ENCODE measurements around the gene DEFB114. TPM values are rescaled to one million over a fixed set of nuclear protein-coding genes. Genes with fewer than 3 reads are reported as not detected.

DEFB114 gene
- not detected for total RNA-seq

- intact Hi-C loops (cut with micrococcal nuclease) = no loop called here
- Mint-ChIP-seq H3K27ac (no peak within 1 kb of the TSS), H3K27me3 (no peaks in the 10 kb centered on the region), H3K9me3 (peaks cover under 1% of the 10 kb centered on the region), H3K36me3 (no peaks in the 10 kb centered on the region), H3K4me1 (ENCODE audit: low read depth) (no peaks in the 10 kb centered on the region), H3K4me3 (no peak within 1 kb of the TSS)
- DNase-seq = no peak
- CTCF ChIA-PET = no interaction called here
- POLR2A ChIA-PET = no interaction called here
These were observed at the start of gene DEFB114 for GRCh38 chr6:49964064-49964463. Gene DEFB114, minus strand, starts transcription at chr6:49964164. Its CDS starts 59 bp downstream, at chr6:49964105.

- H3K36me3 Mint-ChIP-seq = no peaks in the 10 kb centered on the region
- H3K4me1 Mint-ChIP-seq (ENCODE audit: low read depth) = no peaks in the 10 kb centered on the region
- no peak overlapping the region for H3K4me3 Mint-ChIP-seq
- DNase-seq = no peak
- intact Hi-C loops (cut with micrococcal nuclease) = no loop called here
- H3K27me3 Mint-ChIP-seq = no peaks in the 10 kb centered on the region
- H3K9me3 Mint-ChIP-seq = peaks cover 8% of the 10 kb centered on the region
- H3K27ac Mint-ChIP-seq = no peak overlapping the region
- ChIA-PET POLR2A (no interaction called here), CTCF (no interaction called here)
These were observed 43.9 kb upstream of the DEFB114 start for GRCh38 chr6:50007819-50008218.

- Mint-ChIP-seq H3K27ac (no peak overlapping the region), H3K36me3 (no peaks in the 10 kb centered on the region), H3K4me1 (ENCODE audit: low read depth) (no peaks in the 10 kb centered on the region), H3K9me3 (peaks cover 5% of the 10 kb centered on the region), H3K27me3 (no peaks in the 10 kb centered on the region), H3K4me3 (no peak overlapping the region)
- ChIA-PET CTCF (no interaction called here), POLR2A (no interaction called here)
- intact Hi-C loops (cut with micrococcal nuclease) = no loop called here
- no peak for DNase-seq
These were observed 39.2 kb upstream of the DEFB114 start for GRCh38 chr6:50003139-50003538.

GRCh38 chr6:49995278-49995677, 31.3 kb upstream of the DEFB114 start:
- no peak overlapping the region for H3K27ac Mint-ChIP-seq
- H3K36me3 Mint-ChIP-seq = no peaks in the 10 kb centered on the region
- intact Hi-C loops (cut with micrococcal nuclease) = no loop called here
- H3K9me3 Mint-ChIP-seq = peaks cover 2% of the 10 kb centered on the region
- ChIA-PET CTCF (no interaction called here), POLR2A (no interaction called here)
- H3K4me3 Mint-ChIP-seq = no peak overlapping the region
- H3K27me3 Mint-ChIP-seq = no peaks in the 10 kb centered on the region
- DNase-seq = no peak
- no peaks in the 10 kb centered on the region for H3K4me1 Mint-ChIP-seq (ENCODE audit: low read depth)

- Mint-ChIP-seq H3K27me3 (no peaks in the 10 kb centered on the region), H3K4me3 (no peak overlapping the region), H3K36me3 (no peaks in the 10 kb centered on the region), H3K27ac (no peak overlapping the region), H3K9me3 (peaks cover 2% of the 10 kb centered on the region), H3K4me1 (ENCODE audit: low read depth) (no peaks in the 10 kb centered on the region)
- ChIA-PET CTCF (no interaction called here), POLR2A (no interaction called here)
- intact Hi-C loops (cut with micrococcal nuclease) = no loop called here
- no peak for DNase-seq
These were observed 24.9 kb upstream of the DEFB114 start for GRCh38 chr6:49988900-49989299.

- Mint-ChIP-seq H3K4me3 (no peak overlapping the region), H3K27ac (no peak overlapping the region), H3K27me3 (no peaks in the 10 kb centered on the region), H3K9me3 (peaks cover under 1% of the 10 kb centered on the region), H3K36me3 (no peaks in the 10 kb centered on the region), H3K4me1 (ENCODE audit: low read depth) (no peaks in the 10 kb centered on the region)
- CTCF ChIA-PET = no interaction called here
- intact Hi-C loops (cut with micrococcal nuclease) = no loop called here
- POLR2A ChIA-PET = no interaction called here
- no peak for DNase-seq
These were observed 23.8 kb upstream of the DEFB114 start for GRCh38 chr6:49987749-49988148.

GRCh38 chr6:49986551-49986950, 22.6 kb upstream of the DEFB114 start:
- Mint-ChIP-seq H3K4me1 (ENCODE audit: low read depth) (no peaks in the 10 kb centered on the region), H3K4me3 (no peak overlapping the region), H3K36me3 (no peaks in the 10 kb centered on the region), H3K27ac (no peak overlapping the region), H3K27me3 (no peaks in the 10 kb centered on the region), H3K9me3 (peaks cover 8% of the 10 kb centered on the region)
- DNase-seq = no peak
- intact Hi-C loops (cut with micrococcal nuclease) = no loop called here
- CTCF ChIA-PET = no interaction called here
- POLR2A ChIA-PET = no interaction called here

GRCh38 chr6:49982046-49982445, 18.1 kb upstream of the DEFB114 start:
- H3K36me3 Mint-ChIP-seq = no peaks in the 10 kb centered on the region
- intact Hi-C loops (cut with micrococcal nuclease) = no loop called here
- CTCF ChIA-PET = no interaction called here

GRCh38 chr6:49980898-49981297, 16.9 kb upstream of the DEFB114 start:
- Mint-ChIP-seq H3K27me3 (no peaks in the 10 kb centered on the region), H3K4me3 (no peak overlapping the region), H3K9me3 (peaks cover 10% of the 10 kb centered on the region), H3K4me1 (ENCODE audit: low read depth) (peaks cover 5% of the 10 kb centered on the region), H3K27ac (no peak overlapping the region), H3K36me3 (no peaks in the 10 kb centered on the region)
- DNase-seq = no peak
- POLR2A ChIA-PET = no interaction called here
- CTCF ChIA-PET = no interaction called here
- intact Hi-C loops (cut with micrococcal nuclease) = no loop called here

More at GRCh38 chr6:49982046-49982445, 18.1 kb upstream of the DEFB114 start:
- H3K4me1 Mint-ChIP-seq (ENCODE audit: low read depth) = peaks cover 5% of the 10 kb centered on the region
- POLR2A ChIA-PET = no interaction called here
- no peak overlapping the region for H3K4me3 Mint-ChIP-seq
- no peaks in the 10 kb centered on the region for H3K27me3 Mint-ChIP-seq
- peaks cover 10% of the 10 kb centered on the region for H3K9me3 Mint-ChIP-seq
- no peak for DNase-seq
- H3K27ac Mint-ChIP-seq = no peak overlapping the region

DNA sequence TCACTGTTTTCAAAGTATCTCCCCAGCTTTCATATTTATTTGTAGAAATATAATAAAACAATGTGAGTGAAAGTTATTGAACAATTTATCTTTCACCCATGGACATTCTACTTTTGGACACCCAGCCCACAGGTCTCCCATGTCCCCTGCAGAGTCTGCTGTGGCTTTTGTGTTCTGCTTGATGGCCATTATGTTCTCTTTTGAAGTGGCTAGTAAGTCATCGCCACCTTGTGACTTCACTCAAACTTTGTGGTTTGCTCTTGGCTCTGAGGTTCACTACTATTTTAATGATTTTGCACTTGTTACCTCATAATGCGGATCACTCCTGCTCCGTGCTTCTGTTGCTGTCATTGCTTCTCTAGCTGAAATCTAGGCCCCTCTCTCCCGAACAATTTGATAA, 15.6 kb upstream of the DEFB114 start:
- CTCF ChIA-PET = no interaction called here
- intact Hi-C loops (cut with micrococcal nuclease) = no loop called here

GRCh38 chr6:49978332-49979226, 14.6 kb upstream of the DEFB114 start:
- H3K36me3 Mint-ChIP-seq = no peaks in the 10 kb centered on the region
- DNase-seq = no peak
- H3K27me3 Mint-ChIP-seq = no peaks in the 10 kb centered on the region
- H3K27ac Mint-ChIP-seq = no peak overlapping the region
- intact Hi-C loops (cut with micrococcal nuclease) = no loop called here
- CTCF ChIA-PET = no interaction called here
- H3K4me1 Mint-ChIP-seq (ENCODE audit: low read depth) = peaks cover 5% of the 10 kb centered on the region
- POLR2A ChIA-PET = no interaction called here
- H3K9me3 Mint-ChIP-seq = peaks cover 10% of the 10 kb centered on the region
- no peak overlapping the region for H3K4me3 Mint-ChIP-seq

More for the DNA sequence above, 15.6 kb upstream of the DEFB114 start:
- H3K27ac Mint-ChIP-seq = no peak overlapping the region
- H3K27me3 Mint-ChIP-seq = no peaks in the 10 kb centered on the region
- H3K9me3 Mint-ChIP-seq = peaks cover 10% of the 10 kb centered on the region
- DNase-seq = no peak
- POLR2A ChIA-PET = no interaction called here
- no peaks in the 10 kb centered on the region for H3K36me3 Mint-ChIP-seq
- peaks cover 5% of the 10 kb centered on the region for H3K4me1 Mint-ChIP-seq (ENCODE audit: low read depth)
- no peak overlapping the region for H3K4me3 Mint-ChIP-seq

GRCh38 chr6:49969605-49970004, 5.6 kb upstream of the DEFB114 start, which contains the start of gene DEFB113:
Gene DEFB113, minus strand, starts transcription at chr6:49969625. Its CDS starts 0 bp downstream, at chr6:49969625.
- peaks cover 6% of the 10 kb centered on the region for H3K9me3 Mint-ChIP-seq
- H3K27me3 Mint-ChIP-seq = no peaks in the 10 kb centered on the region
- ChIA-PET POLR2A (no interaction called here), CTCF (no interaction called here)
- H3K36me3 Mint-ChIP-seq = no peaks in the 10 kb centered on the region
- H3K27ac Mint-ChIP-seq = no peak within 1 kb of the TSS
- no peaks in the 10 kb centered on the region for H3K4me1 Mint-ChIP-seq (ENCODE audit: low read depth)
- no peak within 1 kb of the TSS for H3K4me3 Mint-ChIP-seq
- no peak for DNase-seq
- intact Hi-C loops (cut with micrococcal nuclease) = no loop called here

GRCh38 chr6:49966823-49967222, 2.9 kb upstream of the DEFB114 start:
- CTCF ChIA-PET = no interaction called here
- H3K4me1 Mint-ChIP-seq (ENCODE audit: low read depth) = no peaks in the 10 kb centered on the region
- no peaks in the 10 kb centered on the region for H3K9me3 Mint-ChIP-seq
- POLR2A ChIA-PET = no interaction called here
- no peaks in the 10 kb centered on the region for H3K27me3 Mint-ChIP-seq
- H3K27ac Mint-ChIP-seq = no peak overlapping the region
- no peak for DNase-seq
- intact Hi-C loops (cut with micrococcal nuclease) = no loop called here
- H3K4me3 Mint-ChIP-seq = no peak overlapping the region
- H3K36me3 Mint-ChIP-seq = no peaks in the 10 kb centered on the region
